ENCODE data around the gene PPIP5K2.

GRCh38 chr5:103207653-103208052, 87.6 kb downstream of the PPIP5K2 start:
- no peak for TF ChIP-seq POLR2A (IDR thresholded peaks at IDR 0.05; ENCODE audit: low read depth, low read length)
- TF ChIP-seq POLR2AphosphoS5 (IDR thresholded peaks at IDR 0.05; ENCODE audit: low read depth, low read length), result no peak
